ENCODE results near the gene ST3GAL3.

DNA sequence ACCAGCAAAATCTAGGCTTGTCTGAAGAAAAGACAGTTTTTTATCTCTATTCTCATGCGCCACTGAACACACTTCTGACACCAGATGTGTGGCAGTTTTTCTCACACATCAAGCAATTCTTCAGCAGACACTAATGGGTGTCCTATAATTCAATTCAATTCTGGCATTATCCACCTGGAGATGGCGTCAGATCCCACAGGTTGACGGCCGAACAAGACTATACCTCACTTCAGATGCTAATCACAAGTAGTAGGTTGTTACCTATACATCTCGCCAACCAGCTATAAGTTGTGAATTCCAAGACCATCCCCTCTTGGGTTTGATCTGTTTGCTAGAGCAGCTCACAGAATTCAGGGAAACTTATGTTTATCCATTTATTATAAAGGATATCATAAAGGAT, 136.3 kb downstream of the ST3GAL3 start:
- TF ChIP-seq, protein P1, sequence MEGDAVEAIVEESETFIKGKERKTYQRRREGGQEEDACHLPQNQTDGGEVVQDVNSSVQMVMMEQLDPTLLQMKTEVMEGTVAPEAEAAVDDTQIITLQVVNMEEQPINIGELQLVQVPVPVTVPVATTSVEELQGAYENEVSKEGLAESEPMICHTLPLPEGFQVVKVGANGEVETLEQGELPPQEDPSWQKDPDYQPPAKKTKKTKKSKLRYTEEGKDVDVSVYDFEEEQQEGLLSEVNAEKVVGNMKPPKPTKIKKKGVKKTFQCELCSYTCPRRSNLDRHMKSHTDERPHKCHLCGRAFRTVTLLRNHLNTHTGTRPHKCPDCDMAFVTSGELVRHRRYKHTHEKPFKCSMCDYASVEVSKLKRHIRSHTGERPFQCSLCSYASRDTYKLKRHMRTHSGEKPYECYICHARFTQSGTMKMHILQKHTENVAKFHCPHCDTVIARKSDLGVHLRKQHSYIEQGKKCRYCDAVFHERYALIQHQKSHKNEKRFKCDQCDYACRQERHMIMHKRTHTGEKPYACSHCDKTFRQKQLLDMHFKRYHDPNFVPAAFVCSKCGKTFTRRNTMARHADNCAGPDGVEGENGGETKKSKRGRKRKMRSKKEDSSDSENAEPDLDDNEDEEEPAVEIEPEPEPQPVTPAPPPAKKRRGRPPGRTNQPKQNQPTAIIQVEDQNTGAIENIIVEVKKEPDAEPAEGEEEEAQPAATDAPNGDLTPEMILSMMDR (IDR thresholded peaks at IDR 0.05), result no peak
- TF ChIP-seq POLR2AphosphoS5 (IDR thresholded peaks at IDR 0.05; ENCODE audit: insufficient read depth in 1 of 2, low read depth in 1 of 2) (no peak), POLR2A (IDR thresholded peaks at IDR 0.05) (no peak)

Measured in vagina (tissue), 2 donors.